H9 (cell line): ENCODE measurements around the gene FHOD3. TPM values are rescaled to one million over a fixed set of nuclear protein-coding genes. Genes with fewer than 3 reads are reported as not detected.

Experiments
- DNase-seq: peaks from one replicate; pipeline ENCODE4 v3.0.0-alpha.2; 2017
- H2AFZ ChIP-seq: one replicate; pipeline ENCODE4 v1.6.1; 2013; ENCODE audit warnings: mild to moderate bottlenecking, low read length, control low read depth, moderate library complexity
- H2AK5ac ChIP-seq: 2 replicates; pipeline ENCODE4 v1.6.1; 2013; ENCODE audit warnings: low read length, control low read depth, mixed read lengths; ENCODE audit not compliant: insufficient read length
- H2BK120ac ChIP-seq: one replicate; pipeline ENCODE4 v1.6.1; 2013; ENCODE audit warnings: low read depth, mild to moderate bottlenecking, low read length, control low read depth, inconsistent platforms; ENCODE audit not compliant: poor library complexity, severe bottlenecking
- H2BK12ac ChIP-seq: 2 replicates; pipeline ENCODE4 v1.6.1; 2013; ENCODE audit warnings: low read length, control low read depth, mixed read lengths, low read depth; ENCODE audit not compliant: insufficient read length
- H2BK15ac ChIP-seq: 2 replicates; pipeline ENCODE4 v1.6.1; 2013; ENCODE audit warnings: low read depth, low read length, control low read depth
- H2BK20ac ChIP-seq: one replicate; pipeline ENCODE4 v1.6.1; 2013; ENCODE audit warnings: low read depth, mild to moderate bottlenecking, low read length, control low read depth, inconsistent platforms; ENCODE audit not compliant: poor library complexity, severe bottlenecking
- H2BK5ac ChIP-seq: 2 replicates; pipeline ENCODE4 v1.6.1; 2013; ENCODE audit warnings: low read length, control low read depth, mixed read lengths; ENCODE audit not compliant: insufficient read length
- H3K14ac ChIP-seq: 2 replicates; pipeline ENCODE4 v1.6.1; 2013; ENCODE audit warnings: low read length, control low read depth; ENCODE audit not compliant: insufficient read depth
- H3K18ac ChIP-seq: 2 replicates; pipeline ENCODE4 v1.6.1; 2013; ENCODE audit warnings: low read depth, mild to moderate bottlenecking, mixed read lengths, low read length, control low read depth; ENCODE audit not compliant: insufficient read length
- H3K23ac ChIP-seq: 2 replicates; pipeline ENCODE4 v1.6.1; 2013; ENCODE audit warnings: low read length, control low read depth, mixed read lengths, low read depth; ENCODE audit not compliant: insufficient read length
- H3K23me2 ChIP-seq: 2 replicates; pipeline ENCODE4 v1.6.1; 2013; ENCODE audit warnings: low read depth, mild to moderate bottlenecking, mixed read lengths, low read length, control low read depth; ENCODE audit not compliant: insufficient read length, poor library complexity, severe bottlenecking
- H3K27ac ChIP-seq: 2 replicates; pipeline ENCODE4 v1.5.1; 2013; ENCODE audit warnings: low read length, control low read depth, mixed read lengths, low read depth; ENCODE audit not compliant: insufficient read length
- H3K27me3 ChIP-seq: 2 replicates; pipeline ENCODE4 v1.6.1; 2013; ENCODE audit warnings: low read length, control low read depth, inconsistent platforms; ENCODE audit not compliant: insufficient read depth
- H3K4ac ChIP-seq: 2 replicates; pipeline ENCODE4 v1.6.1; 2013; ENCODE audit warnings: low read depth, mild to moderate bottlenecking, control low read depth, inconsistent platforms, low read length, moderate library complexity
- H3K4me1 ChIP-seq: 2 replicates; pipeline ENCODE4 v1.6.1; 2013; ENCODE audit warnings: low read length, control low read depth, inconsistent platforms; ENCODE audit not compliant: insufficient read depth
- H3K4me2 ChIP-seq: 2 replicates; pipeline ENCODE4 v1.6.1; 2013; ENCODE audit warnings: low read length, control low read depth, mixed read lengths; ENCODE audit not compliant: insufficient read length, insufficient read depth
- H3K56ac ChIP-seq: 2 replicates; pipeline ENCODE4 v1.6.1; 2013; ENCODE audit warnings: low read depth, mild to moderate bottlenecking, mixed read lengths, low read length, control low read depth; ENCODE audit not compliant: insufficient read length
- H3K79me1 ChIP-seq: 2 replicates; pipeline ENCODE4 v1.6.1; 2013; ENCODE audit warnings: low read depth, mild to moderate bottlenecking, moderate library complexity, low read length, control low read depth, inconsistent platforms; ENCODE audit not compliant: insufficient read depth, poor library complexity, severe bottlenecking
- H3K79me2 ChIP-seq: 2 replicates; pipeline ENCODE4 v1.6.1; 2013; ENCODE audit warnings: low read length, control low read depth, inconsistent platforms; ENCODE audit not compliant: insufficient read depth
- H3K9ac ChIP-seq: 2 replicates; pipeline ENCODE4 v1.6.1; 2013; ENCODE audit warnings: low read length, control low read depth, mixed read lengths; ENCODE audit not compliant: insufficient read length; ENCODE audit errors: extremely low read depth
- H3K9me3 ChIP-seq: one replicate; pipeline ENCODE4 v1.6.1; 2013; ENCODE audit warnings: low read depth, low read length, inconsistent platforms; ENCODE audit not compliant: control insufficient read depth
- H3T11ph ChIP-seq: one replicate; pipeline ENCODE4 v1.6.1; 2013; ENCODE audit warnings: mild to moderate bottlenecking, low read length, control low read depth, inconsistent platforms
- H4K20me1 ChIP-seq: one replicate; pipeline ENCODE4 v1.6.1; 2013; ENCODE audit not compliant: control insufficient read depth, insufficient read length, insufficient read depth
- H4K5ac ChIP-seq: 2 replicates; pipeline ENCODE4 v1.6.1; 2013; ENCODE audit warnings: low read depth, mild to moderate bottlenecking, mixed read lengths, low read length, control low read depth; ENCODE audit not compliant: insufficient read length
- H4K8ac ChIP-seq: replicated peaks from 2 replicates; pipeline ENCODE4 v1.6.1; 2013; ENCODE audit warnings: low read length, control low read depth, mixed read lengths, low read depth; ENCODE audit not compliant: insufficient read length
- H4K91ac ChIP-seq: 2 replicates; pipeline ENCODE4 v1.6.1; 2013; ENCODE audit warnings: low read depth, mild to moderate bottlenecking, moderate library complexity, mixed read lengths, low read length, control low read depth; ENCODE audit not compliant: insufficient read length
- H3K27ac Mint-ChIP-seq, 3 experiments: 2 replicates in 2 of 3; 3 replicates in 1 of 3; pipeline ENCODE4 v1.8.0; 2020 to 2021; ENCODE audit warnings: mixed read lengths in 3 of 3, mild to moderate bottlenecking in 1 of 3, moderate library complexity in 1 of 3
- H3K27me3 Mint-ChIP-seq: 2 replicates; pipeline ENCODE4 v1.8.0; 2021; ENCODE audit warnings: low read depth, mild to moderate bottlenecking, moderate library complexity, mixed read lengths
- H3K36me3 Mint-ChIP-seq, 3 experiments: 2 replicates in 2 of 3; 3 replicates in 1 of 3; pipeline ENCODE4 v1.8.0; 2020 to 2021; ENCODE audit warnings: low read depth in 3 of 3, mixed read lengths in 3 of 3; ENCODE audit not compliant: insufficient read depth in 1 of 3
- H3K4me1 Mint-ChIP-seq, 2 experiments: 2 replicates each; pipeline ENCODE4 v1.8.0; 2020; ENCODE audit warnings: mixed read lengths in 2 of 2
- H3K4me3 Mint-ChIP-seq, 2 experiments: 2 replicates in 1 of 2; 3 replicates in 1 of 2; pipeline ENCODE4 v1.8.0; 2020 to 2021; ENCODE audit warnings: mild to moderate bottlenecking in 2 of 2, mixed read lengths in 2 of 2, moderate library complexity in 1 of 2
- H3K9me3 Mint-ChIP-seq, 2 experiments: 2 replicates in 1 of 2; 3 replicates in 1 of 2; pipeline ENCODE4 v1.8.0; 2020; ENCODE audit warnings: mild to moderate bottlenecking in 2 of 2, mixed read lengths in 2 of 2, moderate library complexity in 1 of 2
- total RNA-seq: library from RNA; stranded (reverse); gene quantifications from 2 replicates; pipeline ENCODE4 v1.2.1, GENCODE V29; 2021
- TF ChIP-seq, protein P1 (sequence below): fragments of 200-600 bp; sonication (generic); conservative IDR thresholded peaks from 3 replicates; pipeline ENCODE4 v1.8.0; 2021; ENCODE audit warnings: antibody characterized with exemption, mild to moderate bottlenecking

The FHOD3 gene
- total RNA-seq, 1 experiment from 2014 or later = 8.0 TPM

DNA sequence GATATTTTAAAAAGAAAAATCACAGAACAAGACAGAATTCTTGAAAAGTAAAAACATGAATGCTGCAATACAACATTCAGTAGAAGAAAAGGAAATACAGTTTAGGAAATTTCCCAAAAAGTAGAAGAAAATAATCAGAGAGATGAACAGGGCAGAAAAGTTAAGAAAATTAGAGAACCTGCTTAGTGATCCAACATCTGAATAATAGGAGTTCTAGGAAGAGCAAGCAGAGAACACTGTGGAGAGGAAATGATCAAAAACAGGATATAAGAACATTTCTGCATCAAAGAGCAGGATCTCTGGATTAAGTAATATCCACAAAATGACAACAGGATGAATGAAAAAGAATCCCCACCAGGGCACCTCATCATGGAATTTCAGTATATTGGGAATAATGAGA, 8.8 kb upstream of the FHOD3 start:
- Histone ChIP-seq H3K27ac (no peak overlapping the region), H3K18ac (no peak overlapping the region), H3K23ac (no peak overlapping the region), H3K4me2 (no peak overlapping the region), H2AFZ (no peak overlapping the region), H4K5ac (no peak overlapping the region), H3K4ac (no peak overlapping the region), H2BK120ac (no peak overlapping the region), H2AK5ac (no peak overlapping the region), H3K79me2 (no peaks in the 10 kb centered on the region), H4K20me1 (no peaks in the 10 kb centered on the region), H3K9me3 (no peaks in the 10 kb centered on the region), H3K27me3 (no peaks in the 10 kb centered on the region), H3T11ph (no peak overlapping the region), H2BK15ac (no peak overlapping the region), H4K91ac (no peak overlapping the region), H2BK5ac (no peak overlapping the region), H3K79me1 (no peaks in the 10 kb centered on the region), H4K8ac (no peak overlapping the region), H3K14ac (no peak overlapping the region), H2BK20ac (no peak overlapping the region), H3K4me1 (no peaks in the 10 kb centered on the region), H3K56ac (no peak overlapping the region), H2BK12ac (no peak overlapping the region), H3K23me2 (no peaks in the 10 kb centered on the region), H3K9ac (no peak overlapping the region)
- Mint-ChIP-seq H3K36me3 (peaks cover 0 to 7% (median 0%) of the 10 kb centered on the region in 3 experiments; a peak in 4 of 7 replicates), H3K4me1 (peaks cover 0 to 2% of the 10 kb centered on the region in 2 experiments; a peak in 3 of 4 replicates), H3K27ac (no peak overlapping the region), H3K9me3 (peaks cover 4 to 10% of the 10 kb centered on the region in 2 experiments), H3K4me3 (no peak overlapping the region), H3K27me3 (peaks cover 11% of the 10 kb centered on the region)
- TF ChIP-seq, protein P1, sequence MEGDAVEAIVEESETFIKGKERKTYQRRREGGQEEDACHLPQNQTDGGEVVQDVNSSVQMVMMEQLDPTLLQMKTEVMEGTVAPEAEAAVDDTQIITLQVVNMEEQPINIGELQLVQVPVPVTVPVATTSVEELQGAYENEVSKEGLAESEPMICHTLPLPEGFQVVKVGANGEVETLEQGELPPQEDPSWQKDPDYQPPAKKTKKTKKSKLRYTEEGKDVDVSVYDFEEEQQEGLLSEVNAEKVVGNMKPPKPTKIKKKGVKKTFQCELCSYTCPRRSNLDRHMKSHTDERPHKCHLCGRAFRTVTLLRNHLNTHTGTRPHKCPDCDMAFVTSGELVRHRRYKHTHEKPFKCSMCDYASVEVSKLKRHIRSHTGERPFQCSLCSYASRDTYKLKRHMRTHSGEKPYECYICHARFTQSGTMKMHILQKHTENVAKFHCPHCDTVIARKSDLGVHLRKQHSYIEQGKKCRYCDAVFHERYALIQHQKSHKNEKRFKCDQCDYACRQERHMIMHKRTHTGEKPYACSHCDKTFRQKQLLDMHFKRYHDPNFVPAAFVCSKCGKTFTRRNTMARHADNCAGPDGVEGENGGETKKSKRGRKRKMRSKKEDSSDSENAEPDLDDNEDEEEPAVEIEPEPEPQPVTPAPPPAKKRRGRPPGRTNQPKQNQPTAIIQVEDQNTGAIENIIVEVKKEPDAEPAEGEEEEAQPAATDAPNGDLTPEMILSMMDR = no peak
- DNase-seq = no peak
